Skin of body (tissue), 2 donors: ENCODE measurements around the gene DOCK2. TPM values are rescaled to one million over a fixed set of nuclear protein-coding genes. Genes with fewer than 3 reads are reported as not detected.
A peak's percentile ranks its signal among the peaks of the same experiment; 100 is the strongest.

Experiments
- DNase-seq: peaks from one replicate; lab custom pipeline; 2025; lab: John Stamatoyannopoulos, UW
- total RNA-seq: library from RNA; depleted of rRNA; stranded (reverse); fragments of >200 nt; gene quantifications from one replicate; pipeline ENCODE4 v1.2.3, GENCODE V29; 2014

DOCK2 gene
- total RNA-seq, 1 donor from 2014 or later: 20.6 TPM

DNA sequence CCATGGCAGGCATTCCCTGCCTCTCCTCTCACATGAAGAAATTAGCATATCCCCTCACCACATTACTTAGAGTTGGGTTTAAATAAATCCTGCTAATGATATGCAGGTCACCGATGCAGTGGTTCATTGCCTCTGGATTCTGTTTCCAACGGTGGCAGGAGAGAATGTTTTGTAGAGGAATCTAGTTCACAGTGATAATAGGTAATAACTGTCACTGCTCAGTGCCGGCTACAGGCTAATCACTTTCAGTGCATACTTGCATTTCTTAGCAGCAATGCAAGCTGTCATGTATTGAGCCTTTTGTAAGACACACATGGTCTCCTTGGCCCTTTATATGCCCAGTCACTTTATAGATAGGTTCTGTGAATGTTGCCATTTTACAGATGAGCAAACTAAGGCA lies 402.8 kb downstream of the DOCK2 start:
- DNase-seq: no peak

DNA sequence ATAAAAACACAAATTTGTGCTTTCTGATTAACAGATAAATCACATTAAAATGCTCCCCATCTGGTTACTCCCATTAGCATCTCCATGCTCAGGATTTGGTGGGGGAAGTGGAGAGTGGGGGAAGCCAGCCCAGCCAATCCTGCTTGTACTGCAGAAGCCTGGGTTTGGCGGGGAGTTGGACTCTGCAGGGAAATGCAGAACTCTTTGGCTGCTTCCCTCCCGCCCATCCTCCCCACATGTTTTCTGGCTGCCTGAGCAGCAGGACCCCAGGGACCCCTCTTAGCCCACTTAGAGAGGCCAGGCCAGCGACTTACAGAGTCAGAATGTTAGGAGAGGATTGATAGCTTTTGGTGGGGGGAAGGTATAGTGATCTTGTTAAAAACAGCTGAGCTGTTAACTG lies 409.2 kb downstream of the DOCK2 start:
- DNase-seq: peak; percentile 72

DNA sequence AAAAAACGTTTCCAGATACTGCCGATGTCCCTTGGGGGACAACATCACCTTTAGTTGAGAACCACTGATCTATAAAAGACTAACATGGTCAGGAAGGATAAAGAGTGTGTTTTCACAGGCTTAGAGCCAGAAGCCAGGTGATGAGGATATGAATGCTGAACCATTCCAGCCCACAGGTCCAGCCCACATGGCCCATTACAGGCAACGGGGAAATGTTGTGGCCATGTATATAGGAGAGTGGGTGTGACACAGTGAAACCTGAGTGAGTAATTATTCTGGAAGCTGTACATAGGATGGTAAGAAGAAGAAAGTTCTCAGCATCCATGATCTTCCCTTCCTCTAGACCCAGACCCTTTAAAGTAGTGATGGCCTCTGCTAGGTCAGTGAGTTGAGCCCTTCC lies 412.6 kb downstream of the DOCK2 start:
- DNase-seq: no peak

DNA sequence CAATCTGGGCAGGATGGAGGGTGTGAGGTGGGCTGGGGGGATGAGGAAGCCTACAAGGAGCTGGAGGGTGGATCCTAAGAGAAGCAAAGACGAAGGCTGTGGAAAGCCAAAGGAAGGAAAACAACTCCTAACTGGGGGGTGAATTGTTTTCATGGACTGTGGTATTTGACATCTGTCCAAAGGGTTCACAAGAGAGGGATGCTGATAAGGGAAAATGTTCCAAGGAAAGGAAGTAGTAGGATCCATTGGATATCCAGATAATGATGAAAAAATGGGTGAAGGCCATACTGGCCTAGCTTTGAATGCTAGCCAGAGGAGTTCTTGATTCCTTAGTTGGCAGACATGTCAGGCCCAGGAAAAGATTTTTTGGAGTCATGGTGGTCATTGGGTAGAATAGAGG lies 416.8 kb downstream of the DOCK2 start:
- no peak for DNase-seq

DNA sequence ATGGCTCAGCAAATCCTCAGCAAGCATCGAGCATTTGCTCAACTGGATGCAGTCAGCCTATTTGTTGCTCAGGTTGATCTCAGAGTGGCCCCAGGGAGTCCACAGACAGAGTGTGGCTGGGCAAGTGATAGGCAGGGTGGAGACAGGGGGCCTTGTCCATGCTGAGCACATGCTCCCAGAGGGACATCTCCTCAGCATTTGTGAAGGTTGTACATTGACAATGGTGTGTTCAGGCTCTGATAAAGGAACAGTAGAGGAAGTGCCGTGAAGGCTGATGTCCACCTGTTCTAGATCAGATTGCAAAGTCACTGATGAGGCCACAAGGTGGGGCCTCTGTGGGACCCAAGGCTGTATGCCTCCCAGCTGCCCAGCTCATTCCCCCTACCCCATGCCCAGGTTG lies 418.5 kb downstream of the DOCK2 start:
- DNase-seq: no peak

DNA sequence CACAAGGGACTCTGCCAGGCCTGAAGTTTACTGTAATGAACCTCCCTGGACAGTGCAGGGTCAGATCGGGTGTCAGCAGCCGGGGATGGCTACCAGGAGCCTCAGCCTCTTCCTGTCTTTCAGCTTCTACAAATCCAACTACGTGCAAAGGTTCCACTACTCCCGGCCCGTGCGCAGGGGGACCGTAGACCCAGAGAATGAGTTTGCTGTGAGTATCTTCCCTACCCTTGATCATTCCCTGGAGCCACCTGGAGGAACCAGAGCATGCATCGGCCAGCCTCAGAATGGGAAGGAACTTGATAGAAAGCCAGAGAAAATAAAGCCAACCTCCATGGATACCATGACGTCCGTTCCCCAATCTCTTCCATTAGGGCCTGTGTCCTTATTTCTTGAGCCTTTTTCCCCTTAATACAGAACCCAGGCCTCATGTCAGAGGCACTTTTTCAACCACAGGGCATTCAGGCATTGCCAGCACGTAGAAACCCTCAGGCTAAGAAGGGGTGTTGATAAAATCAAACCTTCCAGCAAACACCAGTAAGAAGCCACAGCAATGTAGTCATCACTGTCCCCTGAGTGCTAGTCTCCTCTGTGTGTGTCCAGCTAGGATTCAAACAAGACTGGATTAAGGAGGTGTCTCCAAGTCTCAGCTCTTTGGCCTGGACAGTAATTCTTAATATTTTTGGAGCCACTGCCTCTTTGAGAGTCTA lies 419.6 kb downstream of the DOCK2 start:
- DNase-seq: no peak

DNA sequence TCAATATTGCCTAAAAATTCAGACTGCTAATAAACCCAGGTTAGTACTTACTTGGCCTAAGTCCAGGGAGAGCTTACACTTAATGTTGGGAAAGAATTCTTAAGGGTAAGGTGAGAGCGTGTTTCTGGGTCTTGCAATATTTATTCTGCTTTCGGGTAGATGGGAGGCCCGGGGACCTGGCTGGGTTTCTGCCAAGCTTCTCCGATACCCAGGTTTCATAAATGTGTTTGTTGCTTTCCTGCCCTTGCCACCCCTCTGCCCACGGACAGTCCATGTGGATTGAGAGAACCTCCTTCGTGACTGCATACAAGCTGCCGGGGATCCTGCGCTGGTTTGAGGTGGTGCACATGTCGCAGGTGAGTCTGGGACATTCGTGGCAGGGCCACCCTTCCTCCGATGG lies 420.2 kb downstream of the DOCK2 start:
- DNase-seq: no peak

DNA sequence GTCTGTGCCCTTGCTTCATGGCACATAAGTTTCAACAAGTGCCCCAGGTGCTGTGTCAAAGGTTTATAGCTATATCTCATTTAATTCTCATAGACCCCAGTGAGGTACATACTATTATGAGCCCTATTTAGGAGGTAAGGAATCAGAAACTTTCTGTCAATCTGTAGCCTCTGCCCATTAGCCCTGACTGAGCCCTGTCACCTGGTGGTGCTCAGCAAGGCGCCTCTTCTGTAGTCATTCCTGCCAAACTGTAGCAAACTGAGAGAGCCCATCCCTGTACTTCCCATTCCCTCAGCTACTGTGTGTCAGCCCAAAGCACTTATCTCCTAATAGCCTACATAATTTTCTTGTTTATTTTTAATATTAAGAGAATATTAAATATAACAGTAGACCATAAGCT lies 422.1 kb downstream of the DOCK2 start:
- DNase-seq: no peak

DNA sequence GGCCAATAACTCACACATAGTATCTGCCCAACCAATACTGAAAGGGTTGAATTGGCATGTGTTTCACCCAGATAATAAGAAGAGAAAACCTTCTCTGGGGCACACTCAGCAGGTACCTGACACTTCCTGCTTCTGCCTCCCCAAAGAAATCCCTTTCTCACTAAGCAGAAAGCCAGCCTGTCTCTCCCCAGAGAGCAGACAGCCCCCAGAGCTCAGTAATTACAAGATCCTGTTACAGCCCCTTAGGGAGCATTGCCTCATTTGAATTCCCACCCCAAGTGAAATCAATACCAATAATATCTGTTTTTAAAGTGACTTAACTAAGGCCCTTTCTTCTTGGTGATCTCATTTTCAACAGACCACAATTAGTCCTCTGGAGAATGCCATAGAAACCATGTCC lies 430.1 kb downstream of the DOCK2 start:
- no peak for DNase-seq

DNA sequence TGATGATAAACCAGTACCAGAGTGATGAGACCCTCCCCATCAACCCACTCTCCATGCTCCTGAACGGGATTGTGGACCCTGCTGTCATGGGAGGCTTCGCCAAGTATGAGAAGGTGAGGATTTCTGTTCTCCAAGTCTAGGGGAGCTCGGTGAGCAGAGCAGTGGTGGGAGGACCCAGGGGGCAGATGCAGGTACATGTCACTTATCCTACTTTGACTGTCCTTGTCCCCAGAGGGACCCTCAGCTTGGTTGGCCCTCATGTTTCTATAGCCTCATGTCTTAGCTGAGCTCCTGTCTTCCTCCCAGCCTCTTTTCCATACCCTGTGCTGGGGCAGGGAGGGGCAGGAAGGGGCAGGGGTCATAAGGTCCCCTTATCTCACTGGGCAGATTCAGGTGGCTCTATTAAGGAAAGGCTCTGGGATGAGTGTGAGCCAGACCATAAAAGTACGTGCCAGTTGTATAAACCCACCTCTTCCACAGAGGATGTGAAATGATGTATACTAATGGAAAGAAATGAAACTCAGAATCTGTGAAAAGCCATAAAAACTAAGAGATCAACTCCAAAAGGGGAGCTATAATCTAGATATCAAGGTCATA lies 430.6 kb downstream of the DOCK2 start:
- no peak for DNase-seq

DNA sequence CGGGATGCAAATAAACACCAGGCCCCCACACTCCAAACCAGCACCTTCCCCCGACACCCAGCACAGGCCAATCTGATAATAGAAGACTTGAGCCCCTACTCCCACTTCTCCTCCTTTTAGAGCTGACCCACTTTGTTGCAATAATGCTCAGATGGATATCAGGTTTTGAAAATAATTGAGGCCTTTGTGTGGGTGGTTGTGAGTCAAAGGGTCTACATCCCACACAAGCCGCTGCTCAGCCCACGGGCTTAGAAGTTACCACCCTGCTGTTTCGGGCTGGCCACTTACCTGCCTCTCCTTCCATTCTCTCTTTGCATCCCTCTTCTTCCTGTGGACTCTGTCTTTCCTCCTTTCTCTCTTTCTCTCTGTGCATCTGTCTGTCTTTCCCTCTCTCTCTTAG lies 432.4 kb downstream of the DOCK2 start:
- no peak for DNase-seq

DNA sequence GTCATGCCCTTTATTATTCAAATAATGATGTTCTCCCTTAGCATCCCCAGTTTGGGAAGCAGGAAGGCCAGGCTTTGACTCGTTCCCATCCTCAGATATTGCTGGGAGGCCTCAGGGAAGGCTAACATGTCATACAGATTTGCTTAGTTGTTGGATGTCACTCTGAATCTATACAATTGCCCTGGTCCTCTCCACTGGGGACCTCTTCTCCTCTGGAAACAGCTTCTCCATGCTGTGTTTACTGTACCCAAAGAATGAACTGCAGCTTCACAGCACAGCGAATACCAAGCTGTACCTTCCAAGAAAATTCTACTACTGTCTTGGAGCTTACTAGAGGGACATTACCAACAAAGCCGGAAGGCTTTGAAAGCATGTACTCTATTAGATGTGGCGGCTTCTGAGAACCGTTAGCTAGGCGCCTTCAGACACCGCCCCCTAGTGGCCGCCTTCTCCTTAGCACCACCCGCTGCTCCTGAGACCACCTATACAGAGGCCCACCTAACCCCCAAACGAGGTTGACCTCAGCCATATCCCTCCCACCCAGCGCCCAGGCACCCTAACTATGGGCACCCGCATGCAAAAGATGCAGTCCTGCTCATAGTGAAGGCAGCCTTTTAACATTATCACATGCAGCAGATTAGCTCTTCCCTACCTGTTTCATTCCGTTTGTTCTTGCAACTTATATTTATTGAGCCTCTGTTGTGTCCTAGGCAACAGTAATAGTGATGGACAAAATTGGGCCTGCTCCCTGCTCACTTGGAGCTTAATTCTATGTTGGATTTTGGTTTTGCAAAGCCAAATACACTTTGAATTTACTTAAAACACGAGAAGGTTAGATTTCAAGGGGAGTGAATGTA lies 433.7 kb downstream of the DOCK2 start:
- DNase-seq: no peak

DNA sequence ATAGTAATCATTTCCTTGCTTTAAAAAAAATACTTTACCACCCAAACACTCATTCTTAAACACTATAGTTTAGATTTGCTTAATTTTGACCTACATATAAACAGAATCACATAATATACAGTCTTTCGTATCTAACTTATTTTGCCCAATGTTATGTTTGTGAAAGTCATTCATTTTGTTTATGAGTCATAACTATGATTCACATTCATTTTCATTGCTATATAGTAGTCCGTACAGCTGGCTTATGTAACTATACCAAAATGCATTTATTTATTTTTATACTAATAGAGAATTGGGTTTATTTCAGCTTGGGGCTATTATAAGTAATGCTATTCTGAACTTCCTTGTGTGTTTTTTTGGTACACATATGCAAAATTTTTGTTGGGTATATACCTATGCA lies 434.7 kb downstream of the DOCK2 start:
- DNase-seq: no peak

DNA sequence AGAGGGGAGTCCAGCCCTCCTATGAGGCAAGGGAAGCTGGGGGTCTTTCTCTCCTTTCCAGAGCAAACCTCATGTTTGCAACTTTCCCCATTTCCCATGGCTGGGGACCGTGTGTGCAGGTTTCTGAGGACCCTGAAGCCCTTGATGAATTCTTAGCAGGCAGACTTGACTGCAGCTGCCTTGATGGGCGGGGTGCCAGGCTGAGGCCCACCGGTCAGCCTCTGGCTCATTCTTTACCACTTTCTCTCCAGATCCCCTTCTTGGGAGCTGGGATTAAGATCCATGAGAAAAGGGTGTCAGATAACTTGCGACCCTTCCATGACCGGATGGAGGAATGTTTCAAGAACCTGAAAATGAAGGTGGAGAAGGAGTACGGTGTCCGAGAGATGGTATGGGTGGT lies 438.6 kb downstream of the DOCK2 start:
- no peak for DNase-seq

DNA sequence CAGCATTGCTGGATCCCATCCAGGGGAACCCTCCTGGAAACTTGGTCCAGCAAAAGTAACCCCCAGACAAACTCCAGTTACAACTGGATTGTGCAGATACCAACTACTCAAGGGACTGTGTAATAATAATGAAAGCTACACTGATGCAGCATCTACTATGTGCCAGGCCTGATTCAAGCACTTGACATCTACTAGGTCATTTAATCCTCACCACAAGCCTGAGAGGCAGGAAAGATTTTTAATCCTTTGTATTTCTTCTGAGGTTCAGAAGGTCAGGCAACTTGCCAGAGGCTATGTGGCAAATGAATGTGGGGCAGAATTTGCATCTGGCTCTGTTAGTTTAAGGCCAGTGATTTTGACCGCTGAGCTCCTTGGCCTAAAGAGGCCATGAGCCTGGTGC lies 439.1 kb downstream of the DOCK2 start:
- no peak for DNase-seq

DNA sequence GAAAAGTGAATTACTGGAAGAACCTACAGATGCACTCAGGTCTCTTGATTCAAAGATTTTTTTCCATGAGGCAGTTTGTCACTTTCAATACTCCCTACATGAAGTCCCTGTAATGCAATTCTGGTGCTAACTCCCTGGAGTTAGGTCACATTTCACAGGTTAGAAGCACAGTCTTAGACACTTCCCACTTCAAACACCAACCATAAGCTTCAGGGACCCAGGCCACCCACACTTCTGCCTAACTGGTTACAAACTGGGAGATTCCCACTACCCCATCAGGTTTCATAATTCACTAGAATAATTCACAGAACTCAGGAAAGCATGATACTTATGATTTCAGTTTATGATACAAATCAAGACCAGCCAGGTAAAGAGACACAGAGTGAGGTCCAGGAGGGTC lies 439.7 kb downstream of the DOCK2 start:
- DNase-seq: no peak

DNA sequence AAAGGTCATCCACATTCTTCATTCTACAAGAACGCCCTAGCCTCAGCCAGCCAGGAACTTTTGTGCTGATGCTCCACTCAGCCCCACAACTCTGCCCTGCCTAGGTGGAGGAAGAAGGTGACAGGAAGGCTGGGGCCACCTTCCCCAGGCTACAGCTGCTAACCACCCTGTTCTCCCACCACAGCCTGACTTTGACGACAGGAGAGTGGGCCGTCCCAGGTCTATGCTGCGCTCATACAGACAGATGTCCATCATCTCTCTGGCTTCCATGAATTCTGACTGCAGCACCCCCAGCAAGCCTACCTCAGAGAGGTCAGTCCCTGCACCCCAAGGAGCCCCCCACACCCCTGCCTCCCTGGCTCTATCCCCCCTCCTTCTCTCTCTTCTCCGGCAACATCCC lies 440.5 kb downstream of the DOCK2 start:
- no peak for DNase-seq

DNA sequence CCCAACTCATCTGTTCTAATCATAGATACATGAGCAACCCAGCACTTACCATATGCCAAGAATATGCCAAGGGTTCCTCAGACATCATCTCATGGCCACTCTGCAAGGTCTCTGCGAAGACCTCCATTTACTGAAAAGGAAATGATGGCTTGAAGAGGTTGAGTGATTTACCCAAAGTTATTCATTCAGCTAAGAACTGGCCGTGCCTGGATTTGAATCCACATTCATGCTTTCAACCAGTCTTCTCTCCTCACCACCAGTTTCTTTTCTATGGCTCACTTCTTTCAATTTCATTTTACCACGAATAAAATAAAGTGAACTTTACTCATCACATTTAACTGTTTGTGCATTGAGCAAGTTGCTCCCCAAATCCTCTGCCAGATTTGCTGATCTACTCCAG lies 441.4 kb downstream of the DOCK2 start:
- DNase-seq: no peak

DNA sequence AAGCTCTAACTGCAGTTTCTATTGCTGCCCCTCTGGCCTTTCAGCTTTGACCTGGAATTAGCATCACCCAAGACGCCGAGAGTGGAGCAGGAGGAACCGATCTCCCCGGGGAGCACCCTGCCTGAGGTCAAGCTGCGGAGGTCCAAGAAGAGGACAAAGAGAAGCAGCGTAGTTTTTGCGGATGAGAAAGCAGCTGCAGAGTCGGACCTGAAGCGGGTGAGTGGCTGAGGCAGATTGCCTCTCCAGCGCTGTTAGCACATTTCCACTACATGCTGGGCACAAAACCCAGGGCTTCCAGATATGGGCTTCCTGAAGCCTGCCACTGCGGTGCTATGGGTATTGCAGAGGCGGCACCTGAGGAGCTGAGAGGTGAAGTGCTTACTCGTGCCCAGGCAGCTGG lies 441.9 kb downstream of the DOCK2 start:
- no peak for DNase-seq

DNA sequence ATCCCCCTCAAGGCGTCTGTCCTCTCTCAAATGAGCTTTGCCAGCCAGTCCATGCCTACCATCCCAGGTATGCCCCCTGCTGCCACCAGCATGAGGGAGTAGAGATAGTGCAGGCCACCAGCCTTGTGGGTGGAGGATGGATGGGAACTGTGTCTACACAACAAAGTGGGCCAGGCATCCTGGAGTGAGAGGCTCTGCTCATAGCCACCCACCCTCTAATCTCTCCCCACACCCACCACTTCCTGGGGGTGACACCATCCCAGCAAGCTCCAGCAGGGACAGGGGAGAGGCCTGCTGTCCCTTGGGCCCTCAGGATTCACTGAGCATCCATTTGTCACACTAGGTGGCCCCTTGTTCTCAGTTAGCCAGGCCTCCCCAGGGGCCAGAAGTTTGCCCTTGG lies 443.1 kb downstream of the DOCK2 start:
- no peak for DNase-seq

DNA sequence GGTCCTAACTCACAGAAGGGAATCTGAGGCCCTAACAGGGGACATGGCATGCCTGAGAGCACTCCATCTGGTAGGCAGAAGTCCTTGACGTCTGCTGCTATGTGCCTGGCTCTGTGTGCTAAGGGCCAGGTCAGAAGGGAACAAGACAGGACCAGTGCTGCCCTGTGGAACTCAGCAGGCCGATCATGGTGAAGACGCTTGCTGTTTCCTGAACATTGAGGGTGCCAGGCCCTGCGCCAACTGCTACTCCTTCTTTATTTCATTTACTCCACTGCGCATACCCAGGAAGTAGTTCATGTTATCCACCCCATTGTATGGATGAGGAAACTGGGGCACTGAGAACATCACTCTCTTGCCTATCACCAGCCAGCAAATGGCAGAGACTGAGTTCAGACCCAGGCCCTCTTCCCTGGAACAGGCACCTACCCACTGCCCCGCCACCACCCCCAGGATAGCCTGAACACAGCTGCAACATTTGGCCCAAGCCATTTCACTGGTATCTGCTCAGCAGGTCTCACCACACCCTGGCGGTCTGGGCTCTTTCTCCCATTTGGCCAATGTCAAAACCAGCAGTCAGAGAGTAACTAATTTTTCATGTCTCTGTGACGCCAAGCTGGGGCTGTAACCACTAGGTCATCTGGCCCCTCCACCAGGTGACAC lies 443.8 kb downstream of the DOCK2 start:
- DNase-seq: no peak

DNA sequence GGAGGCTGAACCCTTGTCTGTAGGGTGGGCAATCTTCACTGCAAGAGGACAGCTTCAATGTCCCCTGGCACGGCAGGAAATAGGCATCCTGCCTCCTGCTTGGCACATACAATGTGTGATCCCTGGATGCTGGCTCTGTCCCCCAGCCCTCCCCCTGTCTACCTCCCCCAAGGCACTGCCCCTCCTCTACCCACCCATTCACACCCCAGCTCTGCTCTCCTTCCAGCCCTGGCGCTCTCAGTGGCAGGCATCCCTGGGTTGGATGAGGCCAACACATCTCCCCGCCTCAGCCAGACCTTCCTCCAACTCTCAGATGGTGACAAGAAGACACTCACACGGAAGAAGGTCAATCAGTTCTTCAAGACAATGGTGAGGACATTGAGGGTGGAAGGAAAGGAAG lies 444.5 kb downstream of the DOCK2 start:
- no peak for DNase-seq
